DMS114 treated with DMSO at 0.1 percent for 48 hours (cell line): Measurements from ENCODE around the gene HAPSTR1.
"Not testable (repeated sequence)": the region's sequence is repeated elsewhere in the genome, so short reads cannot be mapped to it uniquely, and the experiment has no call there.

Experiments
- DNase-seq: peaks from one replicate; lab custom pipeline; 2025; ENCODE audit not compliant: unreplicated experiment; lab: John Stamatoyannopoulos, UW

The HAPSTR1 gene, protein sequence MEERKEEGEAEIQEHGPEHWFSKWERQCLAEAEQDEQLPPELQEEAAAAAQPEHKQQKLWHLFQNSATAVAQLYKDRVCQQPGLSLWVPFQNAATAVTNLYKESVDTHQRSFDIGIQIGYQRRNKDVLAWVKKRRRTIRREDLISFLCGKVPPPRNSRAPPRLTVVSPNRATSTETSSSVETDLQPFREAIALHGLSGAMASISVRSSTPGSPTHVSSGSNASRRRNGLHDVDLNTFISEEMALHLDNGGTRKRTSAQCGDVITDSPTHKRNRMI

DNA sequence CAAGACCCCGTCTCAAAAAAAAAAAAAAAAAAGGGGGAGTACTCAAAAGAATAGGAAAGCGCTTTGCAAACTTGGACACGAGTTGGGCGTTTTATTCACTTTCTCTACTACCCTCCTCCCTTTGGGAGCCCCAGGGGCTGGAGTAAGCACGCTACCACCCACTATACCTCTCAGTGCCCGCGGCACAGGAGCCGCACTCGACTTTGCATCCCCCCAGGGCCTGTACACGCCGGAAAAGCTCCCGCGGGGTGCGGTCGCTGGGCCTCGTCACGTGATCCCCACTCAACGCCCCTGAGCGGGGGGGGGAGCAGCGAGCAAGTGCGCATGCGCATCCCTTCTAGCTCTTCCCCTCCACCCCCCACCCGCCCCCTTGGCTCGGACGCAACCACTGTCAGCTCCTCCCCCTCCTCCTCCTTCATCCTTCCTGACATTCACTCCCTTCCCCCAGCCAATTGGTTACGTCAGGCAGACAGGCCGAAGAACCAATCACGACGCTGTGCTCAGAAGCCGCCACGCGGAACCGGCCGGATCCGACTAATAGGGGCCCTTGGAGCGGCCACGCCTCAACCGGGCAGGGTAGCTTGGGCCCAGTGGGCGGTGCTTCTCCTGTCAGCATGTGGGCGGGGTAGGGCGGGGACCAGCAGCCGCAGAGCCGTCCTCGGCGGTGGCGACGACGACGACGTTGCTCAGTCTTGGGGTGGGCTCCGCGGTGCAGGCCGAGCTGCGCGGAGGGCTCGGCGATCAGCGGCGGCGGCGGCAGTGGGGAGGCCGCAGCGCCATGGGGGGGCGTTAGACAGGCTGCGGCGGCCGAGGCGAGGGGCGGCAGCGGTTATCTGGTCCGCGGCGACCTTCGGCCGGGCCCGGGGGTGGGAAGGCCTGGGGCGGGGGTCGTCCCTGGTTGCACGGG, at the start of gene HAPSTR1:
TSS of gene HAPSTR1 (plus strand) at position 685 of the 907 bp plus-strand sequence. CDS start 401 bp downstream, outside the sequence.
- peak; percentile 99 for DNase-seq

GRCh38 chr16:9042533-9042932, 48.9 kb upstream of the HAPSTR1 start:
- DNase-seq: no peak

DNA sequence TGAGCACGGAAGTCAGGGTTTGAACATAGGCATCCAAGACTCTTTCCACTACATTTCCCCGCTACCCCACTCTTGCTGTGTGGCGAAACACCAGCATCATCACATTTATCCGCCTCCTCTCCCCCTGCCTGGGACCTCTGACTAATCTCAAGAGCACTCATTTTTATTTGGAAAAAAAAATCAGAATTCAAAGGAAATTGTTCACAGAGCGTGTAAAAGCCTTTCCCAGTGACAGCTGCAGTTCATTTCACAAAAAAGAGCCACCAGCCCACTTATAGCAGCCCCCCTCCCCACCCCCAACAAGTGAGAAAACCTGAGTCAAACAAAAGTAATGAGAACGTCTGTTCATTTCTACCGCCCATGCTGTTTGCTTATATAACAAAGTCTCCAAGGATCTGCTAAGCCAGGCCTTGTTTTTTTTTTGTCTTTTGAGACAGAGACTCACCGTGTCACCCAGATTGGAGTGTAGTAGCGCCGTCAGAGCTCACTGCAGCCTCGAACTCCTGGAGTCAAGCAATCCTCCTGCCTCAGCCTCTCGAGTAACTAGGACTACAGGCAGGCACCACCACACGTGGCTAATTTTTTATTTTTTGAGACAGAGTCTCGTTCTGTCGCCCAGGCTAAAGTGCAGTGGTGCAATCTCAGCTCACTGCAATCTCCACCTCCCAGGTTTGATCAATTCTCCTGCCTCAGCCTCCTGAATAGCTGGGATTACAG, 48.3 kb upstream of the HAPSTR1 start:
- DNase-seq: no peak

- not testable (repeated sequence) for DNase-seq
These were observed 45.9 kb upstream of the HAPSTR1 start for GRCh38 chr16:9045562-9045961.

- no peak for DNase-seq
These were observed 44.8 kb upstream of the HAPSTR1 start for GRCh38 chr16:9046667-9047055.

- DNase-seq: no peak
These were observed 43.6 kb upstream of the HAPSTR1 start for GRCh38 chr16:9047689-9048301.

DNA sequence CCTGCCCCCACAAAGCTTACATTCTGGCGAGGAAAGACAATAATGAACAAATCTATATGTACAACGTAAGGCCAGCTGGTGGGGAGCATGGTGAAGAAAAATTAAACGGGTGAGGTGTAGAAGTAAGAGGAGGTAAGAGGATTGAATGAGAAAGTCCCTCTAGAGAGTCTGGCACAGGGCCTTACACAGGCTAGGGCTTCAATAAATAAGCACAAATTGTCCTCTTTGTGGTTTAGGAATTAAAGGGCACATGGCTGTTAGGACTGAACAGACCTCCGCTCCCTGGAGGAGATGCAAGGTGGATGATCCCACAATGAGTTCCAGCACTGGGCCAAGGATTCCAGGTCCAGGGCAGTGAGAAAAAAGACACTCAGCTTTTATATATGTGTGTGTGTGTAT, 43.1 kb upstream of the HAPSTR1 start:
- DNase-seq: no peak

DNA sequence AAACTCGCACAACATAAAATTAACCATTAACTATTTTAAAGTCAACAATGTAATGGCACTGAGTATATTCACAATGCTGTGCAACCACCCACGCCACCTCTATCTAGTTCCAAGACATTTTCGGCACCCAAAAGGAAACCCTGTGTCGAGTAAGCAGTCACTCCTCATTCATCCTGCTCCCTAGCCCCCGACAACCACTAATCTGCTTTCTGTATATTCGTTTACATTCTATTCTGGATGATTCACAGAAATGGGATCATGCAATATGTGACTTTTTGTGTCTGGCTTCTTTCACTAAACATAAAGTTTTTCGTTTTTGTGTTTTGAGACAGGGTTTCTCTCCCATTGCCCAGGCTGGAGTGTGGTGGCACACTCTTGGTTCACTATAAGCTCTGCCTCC, 42.2 kb upstream of the HAPSTR1 start:
- DNase-seq: no peak

- DNase-seq: no peak
These were observed 41.2 kb upstream of the HAPSTR1 start for GRCh38 chr16:9050102-9050830.

DNA sequence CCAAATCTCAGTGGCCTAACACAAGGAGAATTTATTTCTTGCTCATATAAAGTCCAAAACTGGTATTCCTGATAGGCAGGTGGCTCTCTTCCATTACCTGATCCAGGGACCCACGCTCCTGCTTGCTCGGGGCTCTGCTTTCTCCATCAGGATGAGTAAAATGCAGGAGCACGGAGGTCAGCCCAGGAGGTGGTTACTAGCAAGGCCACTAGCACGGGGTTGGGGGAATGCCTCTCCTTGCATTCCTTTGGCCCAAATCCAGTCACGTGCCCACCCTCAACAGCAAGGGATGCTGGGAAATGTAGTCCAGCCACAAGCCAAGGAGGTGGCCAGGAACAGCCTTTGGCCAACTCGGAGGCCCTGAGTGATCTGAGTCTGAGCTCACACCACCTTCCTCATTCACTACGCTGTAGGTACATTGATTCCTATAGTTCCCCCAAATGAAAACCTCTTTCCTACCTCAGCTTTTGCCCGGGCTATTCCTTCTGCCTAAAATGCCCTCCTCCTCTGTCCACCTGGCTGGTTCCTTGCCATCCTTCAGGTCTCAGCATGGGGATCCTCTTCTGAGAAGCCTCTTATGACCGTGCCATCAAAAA, 38.3 kb upstream of the HAPSTR1 start:
- DNase-seq: peak; percentile 91

DNA sequence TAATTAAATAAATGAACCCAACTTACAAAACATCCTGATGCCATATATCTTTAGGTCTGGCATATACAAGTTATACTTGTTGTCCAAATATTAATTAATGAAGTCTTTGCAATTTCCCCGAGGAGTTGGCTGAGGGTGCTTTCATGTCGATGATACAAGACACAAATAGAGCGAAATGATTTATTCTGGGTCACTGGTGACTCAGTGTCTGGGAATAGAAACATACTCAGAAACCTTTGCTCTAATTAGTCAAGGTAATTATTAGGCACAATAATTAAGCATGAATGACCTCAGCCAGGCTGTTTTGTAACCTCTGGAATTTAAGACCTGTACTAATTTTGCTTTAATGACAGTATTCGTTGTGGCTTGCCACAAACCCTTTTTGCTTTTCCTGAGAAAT, 37.0 kb upstream of the HAPSTR1 start:
- no peak for DNase-seq

GRCh38 chr16:9055115-9055514, 36.3 kb upstream of the HAPSTR1 start:
- DNase-seq: no peak

DNA sequence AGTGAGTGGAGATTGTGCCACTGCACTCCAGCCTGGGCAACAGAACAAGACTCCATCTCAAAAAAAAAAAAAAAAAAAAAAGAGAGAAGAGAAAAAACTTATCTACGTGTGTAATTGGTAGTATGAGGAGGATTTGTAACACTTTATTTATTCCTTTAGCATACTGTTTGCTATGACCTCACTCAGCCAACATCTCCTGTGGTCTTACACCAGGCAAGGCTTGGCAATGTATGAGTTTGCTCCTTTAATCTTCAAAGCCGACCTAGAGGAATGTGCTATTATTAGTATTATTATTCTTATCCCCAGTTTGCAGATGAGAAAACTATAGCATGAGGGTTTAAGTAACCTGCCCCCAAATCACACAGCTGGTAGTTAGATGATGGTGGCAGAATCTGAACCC, 35.8 kb upstream of the HAPSTR1 start:
- no peak for DNase-seq

DNA sequence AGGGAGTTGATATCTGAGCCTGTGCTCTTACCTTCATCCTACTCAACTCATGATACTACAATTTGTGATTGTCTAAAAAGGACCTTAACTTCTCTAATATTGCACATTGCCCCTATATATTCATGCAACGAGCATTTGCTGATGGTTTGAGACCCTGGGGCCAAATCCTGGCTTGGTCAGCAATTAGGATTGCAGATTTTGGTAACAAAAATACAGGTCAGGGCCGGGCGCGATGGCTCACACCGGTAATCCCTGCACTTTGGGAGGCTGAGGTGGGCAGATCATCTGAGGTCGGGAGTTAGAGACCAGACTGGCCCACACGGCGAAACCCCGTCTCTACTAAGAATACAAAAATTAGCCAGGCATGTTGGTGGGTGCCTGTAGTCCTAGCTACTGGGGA, 35.4 kb upstream of the HAPSTR1 start:
- DNase-seq: no peak

DNA sequence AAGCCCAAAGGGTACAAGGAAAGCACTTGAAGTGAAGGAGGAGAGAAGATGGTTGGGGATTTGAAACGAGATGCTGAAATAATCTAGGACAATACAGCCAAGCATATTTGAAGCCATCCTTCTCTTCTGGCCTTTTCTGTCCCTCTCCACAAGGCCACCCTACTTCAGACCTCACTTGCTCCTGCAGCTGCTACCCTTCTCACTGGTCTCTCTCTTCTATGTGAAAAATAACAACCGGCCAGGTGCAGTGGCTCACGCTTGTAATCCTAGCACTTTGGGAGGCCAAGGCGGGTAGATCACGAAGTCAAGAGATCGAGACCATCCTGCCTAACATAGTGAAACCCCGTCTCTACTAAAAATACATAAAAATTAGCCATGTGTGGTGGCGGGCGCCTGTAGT, 33.2 kb upstream of the HAPSTR1 start:
- DNase-seq: no peak

DNA sequence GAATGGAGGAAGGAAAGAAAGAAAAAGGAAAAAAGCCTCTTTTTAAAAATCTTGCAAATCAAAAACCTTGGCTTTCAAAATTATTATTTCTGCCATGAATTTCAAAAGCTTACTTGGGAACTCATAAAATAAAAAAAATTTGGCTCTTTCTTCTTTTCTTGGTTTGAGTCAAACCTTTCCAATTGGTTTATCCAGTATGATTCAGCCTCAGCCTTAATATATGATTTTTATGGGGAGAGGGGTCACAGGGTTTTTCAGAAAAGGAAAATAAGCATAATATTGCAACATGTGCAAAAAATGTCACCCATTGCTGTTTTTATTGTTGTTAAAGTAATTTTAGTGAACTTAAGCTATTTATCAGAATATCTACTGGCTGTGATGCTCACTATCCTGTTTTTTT, 31.2 kb upstream of the HAPSTR1 start:
- no peak for DNase-seq

- no peak for DNase-seq
These were observed 30.1 kb upstream of the HAPSTR1 start for GRCh38 chr16:9061358-9061813.

DNA sequence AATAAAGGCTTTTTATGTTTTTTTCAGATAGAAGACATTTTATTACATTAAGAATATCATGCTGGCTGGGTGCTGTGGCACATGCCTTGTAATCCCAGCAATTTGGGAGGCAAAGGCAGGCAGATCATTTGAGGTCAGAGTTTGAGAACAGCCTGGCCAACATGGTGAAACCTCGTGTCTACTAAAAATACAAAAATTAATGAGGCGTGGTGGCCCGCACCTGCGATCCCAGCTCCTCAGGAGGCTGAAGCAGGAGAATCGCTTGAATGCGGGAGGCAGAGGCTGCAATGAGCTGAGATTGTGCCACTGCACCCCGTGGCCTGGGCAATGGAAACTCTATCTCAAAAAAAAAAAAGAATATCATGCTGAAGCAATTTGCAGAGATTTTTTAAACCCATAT, 29.1 kb upstream of the HAPSTR1 start:
- no peak for DNase-seq

- DNase-seq: no peak
These were observed 26.4 kb upstream of the HAPSTR1 start for GRCh38 chr16:9065077-9065476.

DNA sequence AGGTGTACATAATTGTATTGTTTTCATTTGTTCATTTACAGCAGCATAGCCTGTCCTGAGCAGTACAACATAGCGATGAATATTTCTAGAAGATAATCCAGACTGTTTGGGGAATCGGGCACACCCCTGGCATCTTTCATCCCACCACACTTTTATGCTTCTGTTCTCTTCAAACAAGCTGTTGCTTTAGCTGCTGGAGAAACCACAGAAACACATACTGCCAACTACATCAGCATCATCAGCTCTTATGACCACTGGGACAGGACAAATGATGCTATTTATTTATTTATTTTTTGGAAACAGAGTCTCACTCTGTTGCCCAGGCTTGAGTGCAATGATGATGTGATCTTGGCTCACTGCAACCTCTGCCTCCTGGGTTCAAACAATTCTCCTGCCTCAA, 22.6 kb upstream of the HAPSTR1 start:
- no peak for DNase-seq
